ENCODE results near the gene MPO. TPM values are rescaled to one million over a fixed set of nuclear protein-coding genes. Genes with fewer than 3 reads are reported as not detected.

MPO gene
- total RNA-seq, 1 donor from 2014 or later, result not detected

- DNase-seq (ENCODE audit: low spot score, unreplicated experiment), result no peak
- no peak for TF ChIP-seq CTCF (IDR thresholded peaks at IDR 0.05; ENCODE audit: unreplicated experiment)
- H3K9me3 Mint-ChIP-seq (ENCODE audit: low read depth), result no peaks in the 10 kb centered on the region
- H3K4me3 Mint-ChIP-seq (ENCODE audit: low read depth), result no peak overlapping the region
- H3K27me3 Mint-ChIP-seq, result peaks cover 20% of the 10 kb centered on the region
- H3K27ac Mint-ChIP-seq, result no peak overlapping the region
- H3K36me3 Mint-ChIP-seq (ENCODE audit: insufficient read depth), result no peaks in the 10 kb centered on the region
- H3K4me1 Mint-ChIP-seq (ENCODE audit: low read depth), result no peaks in the 10 kb centered on the region
Observed at GRCh38 chr17:58285422-58285810, 4.7 kb upstream of the MPO start.

- Mint-ChIP-seq H3K4me1 (ENCODE audit: low read depth) (no peaks in the 10 kb centered on the region), H3K27ac (no peak overlapping the region)
Observed at GRCh38 chr17:58284613-58285421, 4.1 kb upstream of the MPO start.

GRCh38 chr17:58283674-58284612 lies 3.2 kb upstream of the MPO start:
- DNase-seq (ENCODE audit: low spot score, unreplicated experiment), result no peak
- H3K27ac Mint-ChIP-seq, result no peak overlapping the region
- TF ChIP-seq CTCF (IDR thresholded peaks at IDR 0.05; ENCODE audit: unreplicated experiment), result no peak

More at GRCh38 chr17:58284613-58285421, 4.1 kb upstream of the MPO start:
- TF ChIP-seq CTCF (IDR thresholded peaks at IDR 0.05; ENCODE audit: unreplicated experiment), result no peak
- Mint-ChIP-seq H3K9me3 (ENCODE audit: low read depth) (no peaks in the 10 kb centered on the region), H3K4me3 (ENCODE audit: low read depth) (no peak overlapping the region), H3K27me3 (peaks cover 25% of the 10 kb centered on the region), H3K36me3 (ENCODE audit: insufficient read depth) (no peaks in the 10 kb centered on the region)
- DNase-seq (ENCODE audit: low spot score, unreplicated experiment), result no peak

GRCh38 chr17:58282442-58282841 lies 1.7 kb upstream of the MPO start:
- Mint-ChIP-seq H3K4me1 (ENCODE audit: low read depth) (no peaks in the 10 kb centered on the region), H3K36me3 (ENCODE audit: insufficient read depth) (no peaks in the 10 kb centered on the region), H3K27ac (no peak overlapping the region), H3K27me3 (peaks cover 40% of the 10 kb centered on the region), H3K9me3 (ENCODE audit: low read depth) (no peaks in the 10 kb centered on the region), H3K4me3 (ENCODE audit: low read depth) (no peak overlapping the region)
- DNase-seq (ENCODE audit: low spot score, unreplicated experiment), result no peak
- no peak for TF ChIP-seq CTCF (IDR thresholded peaks at IDR 0.05; ENCODE audit: unreplicated experiment)

More at GRCh38 chr17:58283674-58284612, 3.2 kb upstream of the MPO start:
- Mint-ChIP-seq H3K27me3 (peaks cover 29% of the 10 kb centered on the region), H3K36me3 (ENCODE audit: insufficient read depth) (no peaks in the 10 kb centered on the region), H3K4me1 (ENCODE audit: low read depth) (no peaks in the 10 kb centered on the region), H3K4me3 (ENCODE audit: low read depth) (no peak overlapping the region), H3K9me3 (ENCODE audit: low read depth) (no peaks in the 10 kb centered on the region)

GRCh38 chr17:58281511-58282011 lies 826 bp upstream of the MPO start:
- DNase-seq (ENCODE audit: low spot score, unreplicated experiment), result no peak
- Mint-ChIP-seq H3K4me1 (ENCODE audit: low read depth) (no peaks in the 10 kb centered on the region), H3K27ac (no peak overlapping the region), H3K27me3 (peaks cover 40% of the 10 kb centered on the region), H3K36me3 (ENCODE audit: insufficient read depth) (no peaks in the 10 kb centered on the region), H3K4me3 (ENCODE audit: low read depth) (no peak overlapping the region), H3K9me3 (ENCODE audit: low read depth) (no peaks in the 10 kb centered on the region)
- TF ChIP-seq CTCF (IDR thresholded peaks at IDR 0.05; ENCODE audit: unreplicated experiment), result no peak
